Measurements from ENCODE around the gene SNX9.
"Not testable (repeated sequence)": the region's sequence is repeated elsewhere in the genome, so short reads cannot be mapped to it uniquely, and the experiment has no call there.

SNX9 gene

DNA sequence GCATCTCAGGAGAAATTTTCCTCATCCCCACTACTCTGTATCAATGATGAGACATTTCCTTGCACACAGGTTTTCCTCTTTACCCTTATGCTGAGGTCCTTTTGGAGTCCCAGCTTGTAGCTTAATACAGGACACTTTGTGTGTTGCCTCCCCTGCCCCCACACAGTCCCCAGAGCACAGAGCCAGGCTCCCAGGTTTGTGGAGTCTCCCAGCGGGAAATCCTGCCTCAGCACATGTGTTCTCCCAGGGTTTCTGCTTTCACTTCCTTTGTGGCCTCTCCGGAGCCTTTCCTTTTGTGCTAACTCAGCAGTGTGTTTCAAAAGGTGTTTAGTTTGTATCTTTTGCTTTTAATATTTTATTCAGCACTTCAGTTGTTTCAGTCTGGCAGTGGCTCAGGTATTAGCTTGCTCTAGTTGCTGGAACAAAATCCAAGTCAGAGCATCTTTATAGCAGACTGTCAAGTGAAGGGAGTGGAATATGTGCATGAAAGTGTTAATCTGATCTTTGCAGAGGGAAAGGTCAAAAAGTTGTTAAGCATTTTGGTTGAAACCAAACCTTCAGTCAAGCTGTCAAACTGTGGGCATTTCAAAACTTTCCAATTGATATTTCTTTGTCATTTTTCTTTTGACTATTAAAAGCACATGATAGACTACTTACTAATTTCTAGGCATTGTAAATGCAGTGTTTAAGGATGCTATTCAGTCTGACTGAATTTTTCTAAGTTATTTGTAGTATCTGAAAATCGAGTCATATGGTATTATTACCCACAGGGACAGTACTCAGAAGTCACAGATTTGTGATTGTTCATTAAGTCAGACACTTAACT is 8.6 kb downstream of the SNX9 start:
- DNase-seq (ENCODE audit: low read depth in 2 of 2), result no peak

DNA sequence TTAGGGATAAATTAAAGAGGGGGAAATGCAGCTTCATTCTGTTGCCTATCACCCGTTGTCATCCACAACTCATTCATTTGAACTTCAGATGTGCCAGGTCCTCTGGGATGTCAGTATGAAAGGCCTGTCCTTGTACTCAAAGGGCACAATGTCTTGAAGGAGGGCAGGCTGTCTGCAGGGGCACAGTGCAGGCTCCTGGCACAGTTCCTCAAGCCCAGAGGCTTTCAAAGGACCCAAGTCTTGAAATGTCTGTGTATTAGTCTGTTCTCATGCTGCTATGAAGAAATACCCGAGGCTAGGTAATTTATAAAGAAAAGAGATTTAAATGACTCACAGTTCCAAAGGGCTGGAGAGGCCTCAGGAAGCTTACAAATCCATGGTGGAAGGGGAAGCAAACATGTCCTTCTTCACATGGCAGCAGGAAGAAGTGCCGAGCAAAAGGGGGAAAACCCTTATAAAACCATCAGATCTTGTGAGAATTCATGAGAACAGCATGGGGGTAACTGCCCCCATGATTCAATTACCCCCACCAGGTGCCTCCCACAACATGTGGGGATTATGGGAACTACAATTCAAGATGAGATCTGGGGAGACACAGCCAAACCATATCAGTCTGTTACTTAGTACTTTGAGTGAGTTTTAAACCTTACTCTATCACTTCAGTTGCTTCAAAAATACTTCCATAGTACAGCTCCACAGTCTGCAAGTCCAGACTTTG is 9.4 kb downstream of the SNX9 start:
- DNase-seq (ENCODE audit: low read depth in 2 of 2), result no peak

GRCh38 chr6:157834549-157834948 is 11.5 kb downstream of the SNX9 start:
- DNase-seq (ENCODE audit: low read depth in 2 of 2), result no peak

DNA sequence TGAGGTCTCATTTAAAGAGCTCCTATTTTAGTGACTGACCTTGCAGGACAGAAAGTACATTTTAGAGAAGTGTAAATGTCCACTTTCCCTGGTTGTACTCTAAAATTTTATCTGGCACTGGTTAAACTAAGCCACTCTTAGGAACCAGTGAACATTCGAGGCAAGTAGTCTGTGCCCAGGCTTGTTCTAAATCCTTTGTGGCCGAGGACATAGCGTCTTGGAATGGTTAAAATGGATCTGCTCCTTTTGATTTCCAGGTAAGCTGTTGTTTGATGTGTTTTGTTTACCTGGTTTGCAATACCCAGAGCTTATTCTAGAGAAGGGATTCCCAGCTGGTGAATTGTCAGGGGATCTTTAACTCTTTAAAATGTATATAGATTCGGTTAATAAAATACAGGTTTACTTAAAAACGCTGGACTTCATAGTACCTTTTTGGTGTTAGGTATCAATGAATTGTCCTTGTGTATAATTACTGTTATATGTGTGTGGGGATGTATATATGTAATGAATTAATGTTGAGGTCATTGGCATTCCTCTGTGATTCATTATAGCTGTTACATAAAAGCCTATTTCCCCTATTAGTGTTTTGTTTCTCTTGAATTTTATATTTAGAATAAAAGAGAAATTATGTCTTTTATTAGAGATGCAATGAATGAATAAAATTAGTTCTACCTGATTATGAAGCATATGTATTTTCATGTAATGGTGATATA is 15.8 kb downstream of the SNX9 start:
- DNase-seq (ENCODE audit: low read depth in 2 of 2), result no peak

DNA sequence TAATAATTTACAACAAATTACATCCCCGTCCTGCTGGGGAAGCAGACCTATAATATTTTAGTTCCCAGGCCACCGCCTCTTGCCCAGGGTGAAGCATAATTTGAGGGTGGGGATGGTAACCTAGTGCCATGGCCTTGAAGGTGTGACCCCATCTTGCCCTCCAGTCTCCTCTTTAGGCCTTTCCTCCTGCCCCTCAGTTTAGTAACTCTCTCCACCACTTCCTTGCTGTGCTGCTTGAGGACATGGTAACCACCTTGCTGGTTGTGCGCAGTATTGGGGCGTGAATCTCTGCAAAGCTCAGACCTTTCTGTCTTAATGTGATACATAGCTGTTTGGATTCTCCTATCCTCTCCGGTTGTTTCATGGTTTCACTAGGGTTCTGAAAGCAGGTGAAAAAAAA is 16.6 kb downstream of the SNX9 start:
- DNase-seq (ENCODE audit: low read depth in 2 of 2), result no peak

GRCh38 chr6:157840261-157840660 is 17.2 kb downstream of the SNX9 start:
- DNase-seq (ENCODE audit: low read depth in 2 of 2), result no peak

- DNase-seq (ENCODE audit: low read depth in 2 of 2), result peak; percentile 57 to 59
These were observed 17.7 kb downstream of the SNX9 start for GRCh38 chr6:157840776-157841175.

GRCh38 chr6:157841211-157841840 is 18.3 kb downstream of the SNX9 start:
- DNase-seq (ENCODE audit: low read depth in 2 of 2), result no peak

GRCh38 chr6:157842212-157842611 is 19.2 kb downstream of the SNX9 start:
- no peak for DNase-seq (ENCODE audit: low read depth in 2 of 2)

- not testable (repeated sequence) for DNase-seq (ENCODE audit: low read depth in 2 of 2)
These were observed 21.1 kb downstream of the SNX9 start for GRCh38 chr6:157844196-157844595.

GRCh38 chr6:157845493-157846259 is 22.6 kb downstream of the SNX9 start:
- DNase-seq (ENCODE audit: low read depth in 2 of 2), result no peak

DNA sequence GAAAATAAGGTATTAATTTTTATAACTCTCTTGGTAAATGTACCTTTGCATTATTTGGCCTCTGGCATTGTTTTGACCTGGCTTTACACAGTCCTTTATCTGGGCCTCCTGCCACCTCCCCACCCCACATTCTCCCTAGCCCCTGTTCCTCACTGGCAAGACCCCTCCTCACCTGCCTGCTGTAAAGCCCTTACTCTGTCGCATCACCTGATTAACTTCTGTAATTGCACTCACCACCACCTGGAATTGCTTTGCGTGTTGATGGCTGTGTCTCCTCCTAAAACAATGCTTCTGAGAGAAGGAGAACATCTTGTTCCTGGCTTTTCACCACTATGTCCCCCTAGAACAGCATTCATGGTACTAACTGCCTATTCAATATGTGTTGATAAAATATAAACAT is 24.8 kb downstream of the SNX9 start:
- DNase-seq (ENCODE audit: low read depth in 2 of 2), result no peak

DNA sequence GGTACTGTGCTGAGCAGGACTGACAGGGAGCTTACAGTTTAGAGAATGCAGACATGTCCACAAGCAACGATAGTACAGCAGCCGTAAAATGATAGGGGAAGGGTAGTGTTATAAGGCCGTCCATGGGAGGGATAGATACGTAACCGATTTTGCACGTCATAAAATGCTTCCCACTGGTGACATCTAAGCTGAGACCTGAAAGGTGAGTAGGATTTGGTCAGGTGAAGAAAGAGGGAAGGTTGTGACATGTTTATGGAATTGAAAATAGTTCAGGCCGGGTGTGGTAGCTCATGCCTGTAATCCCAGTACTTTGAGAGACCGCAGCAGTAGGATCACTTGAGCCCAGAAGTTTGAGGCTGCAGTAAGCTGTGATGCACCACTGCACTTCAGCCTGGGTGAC is 25.6 kb downstream of the SNX9 start:
- DNase-seq (ENCODE audit: low read depth in 2 of 2), result no peak

- no peak for DNase-seq (ENCODE audit: low read depth in 2 of 2)
These were observed 26.4 kb downstream of the SNX9 start for GRCh38 chr6:157849288-157850017.

DNA sequence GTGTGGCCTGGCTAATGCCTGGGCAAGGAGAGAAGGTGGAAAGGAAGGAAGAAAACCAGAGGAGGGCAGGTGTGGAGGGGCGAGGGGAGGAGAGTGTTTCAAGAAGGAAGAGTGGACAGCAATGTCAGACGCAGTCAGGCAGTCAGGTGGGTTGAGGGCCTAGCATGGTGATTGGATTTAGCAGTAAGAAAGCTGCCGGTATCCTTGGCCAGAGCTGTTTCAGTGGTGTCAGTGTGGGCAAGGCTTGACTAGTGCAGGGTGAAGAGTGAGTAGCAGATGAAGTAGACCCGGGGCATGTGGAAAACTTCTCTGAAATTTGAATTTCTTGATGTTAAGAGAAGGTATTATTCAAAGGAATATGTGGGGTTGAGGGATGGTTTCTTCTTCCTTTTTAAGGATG is 27.0 kb downstream of the SNX9 start:
- no peak for DNase-seq (ENCODE audit: low read depth in 2 of 2)

DNA sequence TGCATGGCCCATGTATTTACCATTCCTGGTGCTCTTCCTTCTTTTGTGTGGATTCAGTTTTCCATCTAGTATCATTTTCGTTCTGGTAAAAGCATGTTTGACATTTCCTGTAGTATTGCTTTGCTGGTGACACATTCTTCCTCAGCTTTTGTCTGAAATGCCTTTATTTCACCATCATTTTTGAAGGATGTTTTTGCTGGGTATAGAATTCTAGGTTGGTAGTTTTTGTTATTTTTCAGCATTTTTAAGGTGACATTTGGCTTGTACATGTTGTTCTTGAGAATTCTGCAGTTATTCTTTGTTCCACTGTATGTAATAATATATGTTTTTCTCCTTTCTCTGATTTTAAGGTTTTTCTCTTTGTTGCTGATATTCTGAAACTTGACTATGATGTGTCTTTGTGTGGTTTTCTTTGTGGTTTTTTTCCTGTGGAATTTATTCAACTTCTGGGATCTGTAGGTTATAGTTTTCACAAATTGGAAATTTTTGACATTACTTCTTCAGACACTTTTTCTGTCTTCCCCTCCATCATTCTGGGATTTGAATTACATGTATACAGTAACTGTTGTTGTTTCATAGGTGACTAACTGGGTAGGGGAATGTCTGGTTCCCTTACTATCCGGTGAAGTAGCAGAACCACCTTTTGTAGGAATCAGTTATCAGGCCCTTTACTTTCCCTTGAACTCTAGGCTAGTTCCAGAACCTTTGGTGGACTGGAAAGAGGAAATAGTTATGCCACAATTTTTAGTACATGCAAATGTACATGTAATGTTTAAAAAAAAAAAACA is 30.2 kb downstream of the SNX9 start:
- no peak for DNase-seq (ENCODE audit: low read depth in 2 of 2)

DNA sequence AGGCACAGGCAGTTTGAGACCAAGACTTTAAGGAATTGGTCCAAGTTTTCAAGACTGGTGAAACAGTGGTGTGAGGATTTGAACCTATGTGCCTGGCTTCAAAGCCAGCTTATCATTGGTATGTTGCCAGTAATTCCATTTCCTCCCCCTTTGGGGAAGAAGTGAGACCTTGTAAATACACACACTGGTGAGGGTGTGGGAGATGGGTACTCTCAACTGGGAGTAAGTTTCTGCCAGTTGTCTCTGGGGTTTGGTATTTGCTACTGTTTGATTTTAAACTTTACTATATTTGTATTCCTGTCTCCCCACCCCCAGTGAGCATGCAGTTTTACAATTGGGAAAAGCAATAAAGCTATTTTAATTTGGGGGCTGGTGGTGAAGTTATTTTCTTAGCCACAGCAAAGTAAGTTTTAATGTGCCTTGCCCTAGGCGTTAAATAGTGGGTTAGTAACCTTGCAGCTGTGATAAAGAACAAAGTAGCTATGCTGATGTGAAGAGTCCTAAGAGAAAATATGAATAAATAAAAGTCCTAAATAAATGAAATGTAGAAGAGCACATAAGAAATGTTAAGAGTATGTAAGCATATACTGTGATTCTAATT is 31.0 kb downstream of the SNX9 start:
- DNase-seq (ENCODE audit: low read depth in 2 of 2), result no peak

DNA sequence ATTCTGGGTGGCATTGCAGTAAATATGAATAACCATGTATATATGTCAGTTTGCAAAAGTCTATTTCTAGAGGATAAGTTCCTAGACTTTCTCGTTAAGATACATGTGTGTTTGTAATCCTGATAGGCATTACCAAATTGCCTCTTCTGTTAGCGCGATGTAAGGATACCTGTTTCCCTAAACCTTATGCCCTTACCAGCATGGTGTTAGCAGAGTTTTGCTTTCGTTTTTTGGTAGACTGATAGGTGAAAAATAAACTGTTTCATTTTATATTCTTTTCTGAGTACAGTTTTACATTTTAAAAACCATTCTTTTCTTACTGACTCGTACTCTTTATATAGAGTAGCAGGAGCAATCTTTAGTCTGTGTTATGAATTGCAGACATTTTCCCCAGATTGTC is 32.3 kb downstream of the SNX9 start:
- no peak for DNase-seq (ENCODE audit: low read depth in 2 of 2)

GRCh38 chr6:157855804-157856203 is 32.8 kb downstream of the SNX9 start:
- DNase-seq (ENCODE audit: low read depth in 2 of 2), result not testable (repeated sequence)

All from fibroblast of skin of left biceps (primary cell).